Upper lobe of left lung (tissue), 6 donors: ENCODE data around the gene SNX21. TPM values are rescaled to one million over a fixed set of nuclear protein-coding genes. Genes with fewer than 3 reads are reported as not detected.

Experiments
- ATAC-seq, 2 donors: fragments of 200-7000 bp; cut with Tn5 transposase; one replicate each; pipeline ENCODE4 v1.9.1; 2022; ENCODE audit warnings: mild to moderate bottlenecking in 2 of 2, moderate library complexity in 2 of 2; ENCODE audit not compliant: low FRiP score in 2 of 2
- DNase-seq, 2 donors: peaks; one replicate each; pipeline ENCODE4 v3.0.0-alpha.2; 2019 to 2020
- H3K27ac ChIP-seq, 4 donors: fragments of 200-600 bp; sonication (generic); one replicate each; pipeline ENCODE4 v1.5.1; 2016 to 2019
- H3K27me3 ChIP-seq, 4 donors: fragments of 200-600 bp; sonication (generic); one replicate each; pipeline ENCODE4 v1.5.1; 2017 to 2019
- H3K36me3 ChIP-seq, 4 donors: fragments of 200-600 bp; sonication (generic); one replicate each; pipeline ENCODE4 v1.5.1; 2016 to 2019
- H3K4me1 ChIP-seq, 4 donors: fragments of 200-600 bp; sonication (generic); one replicate each; pipeline ENCODE4 v1.5.1; 2018 to 2019
- H3K4me3 ChIP-seq, 4 donors: fragments of 200-600 bp; sonication (generic); one replicate each; pipeline ENCODE4 v1.5.1; 2017 to 2019; ENCODE audit warnings: mild to moderate bottlenecking in 2 of 4, moderate library complexity in 1 of 4
- H3K9me3 ChIP-seq, 4 donors: fragments of 200-600 bp; sonication (generic); one replicate each; pipeline ENCODE4 v1.5.1; 2018 to 2019
- EP300 ChIP-seq, 4 donors: sonication (generic); formaldehyde crosslinking; IDR thresholded peaks; one replicate each; pipeline ENCODE4 v1.5.1; 2017; ENCODE audit warnings: antibody characterized with exemption in 4 of 4, control low read depth in 2 of 4
- POLR2A ChIP-seq, 4 donors: fragments of 450-650 bp; IDR thresholded peaks; one replicate each; pipeline ENCODE4 v1.5.1; 2016 to 2017; ENCODE audit warnings: antibody characterized with exemption in 4 of 4, mild to moderate bottlenecking in 2 of 4
- POLR2AphosphoS5 ChIP-seq, 2 donors: sonication (generic); formaldehyde crosslinking; IDR thresholded peaks; one replicate each; pipeline ENCODE4 v1.5.1; 2017; ENCODE audit warnings: antibody characterized with exemption in 2 of 2
- WGBS, 2 donors: methylation state at CpG; one replicate each; pipeline ENCODE4 v1.1.5; 2017 to 2018; 5-methylcytosine and 5-hydroxymethylcytosine counted together
- total RNA-seq, 6 donors: library from RNA; depleted of rRNA in 4 of 6; stranded (reverse); fragments of >200 nt in 4 of 6; gene quantifications; one replicate each; pipeline versions ENCODE4 v1.1.0 to v1.2.1, GENCODE V29; 2016 to 2021
- TF ChIP-seq, protein P1 (sequence below), 6 experiments: fragments of 450-650 bp in 4 of 6; fragments of 200-600 bp in 2 of 6; sonication (generic) in 2 of 6; IDR thresholded peaks; one replicate each; pipeline ENCODE4 v1.5.1; 2016 to 2019; ENCODE audit warnings: antibody characterized with exemption in 6 of 6
- donor health status: DM: no; HTN: no; CAD: no; lungs with moderate emphysema.
- donor health status: DM: no; HTN: yes; CAD: no; lungs with severe emphysema.

Gene SNX21
- total RNA-seq, 6 donors from 2014 or later: 23.9 to 117 (median 52.9) TPM

- 32 to 50% methylated on average over 6 to 9 of the region's 9 CpGs for WGBS, 2 donors
- Histone ChIP-seq H3K36me3 (no peaks in the 10 kb centered on the region), H3K27ac (peak overlapping the region; percentile 42 to 61 (median 52)), H3K4me1 (peaks cover 7 to 15% (median 13%) of the 10 kb centered on the region in 4 donors), H3K4me3 (no peak overlapping the region), H3K27me3 (peaks cover 0 to 8% (median under 1%) of the 10 kb centered on the region in 4 donors), H3K9me3 (no peaks in the 10 kb centered on the region)
- TF ChIP-seq, protein P1, sequence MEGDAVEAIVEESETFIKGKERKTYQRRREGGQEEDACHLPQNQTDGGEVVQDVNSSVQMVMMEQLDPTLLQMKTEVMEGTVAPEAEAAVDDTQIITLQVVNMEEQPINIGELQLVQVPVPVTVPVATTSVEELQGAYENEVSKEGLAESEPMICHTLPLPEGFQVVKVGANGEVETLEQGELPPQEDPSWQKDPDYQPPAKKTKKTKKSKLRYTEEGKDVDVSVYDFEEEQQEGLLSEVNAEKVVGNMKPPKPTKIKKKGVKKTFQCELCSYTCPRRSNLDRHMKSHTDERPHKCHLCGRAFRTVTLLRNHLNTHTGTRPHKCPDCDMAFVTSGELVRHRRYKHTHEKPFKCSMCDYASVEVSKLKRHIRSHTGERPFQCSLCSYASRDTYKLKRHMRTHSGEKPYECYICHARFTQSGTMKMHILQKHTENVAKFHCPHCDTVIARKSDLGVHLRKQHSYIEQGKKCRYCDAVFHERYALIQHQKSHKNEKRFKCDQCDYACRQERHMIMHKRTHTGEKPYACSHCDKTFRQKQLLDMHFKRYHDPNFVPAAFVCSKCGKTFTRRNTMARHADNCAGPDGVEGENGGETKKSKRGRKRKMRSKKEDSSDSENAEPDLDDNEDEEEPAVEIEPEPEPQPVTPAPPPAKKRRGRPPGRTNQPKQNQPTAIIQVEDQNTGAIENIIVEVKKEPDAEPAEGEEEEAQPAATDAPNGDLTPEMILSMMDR (IDR thresholded peaks at IDR 0.05): no peak
- TF ChIP-seq EP300 (IDR thresholded peaks at IDR 0.05) (peak in 1 of 4 donors; percentile 27), POLR2A (IDR thresholded peaks at IDR 0.05) (no peak), POLR2AphosphoS5 (IDR thresholded peaks at IDR 0.05) (no peak)
- DNase-seq: peak in 1 of 2 donors; percentile 38
- ATAC-seq: peak; percentile 57 to 76
Measured at GRCh38 chr20:45817376-45818194, 16.0 kb upstream of the SNX21 start.

GRCh38 chr20:45818239-45818638 lies 15.4 kb upstream of the SNX21 start:
- no peak for TF ChIP-seq POLR2AphosphoS5 (IDR thresholded peaks at IDR 0.05)
- no peak for TF ChIP-seq POLR2A (IDR thresholded peaks at IDR 0.05)
- TF ChIP-seq, protein P1 (IDR thresholded peaks at IDR 0.05): no peak
- TF ChIP-seq EP300 (IDR thresholded peaks at IDR 0.05): no peak
- H3K27ac ChIP-seq: peak overlapping the region in 3 of 4 donors; percentile 3 to 53 (median 19)
- no peaks in the 10 kb centered on the region for H3K36me3 ChIP-seq
- DNase-seq (no peak), ATAC-seq (no peak)
- peaks cover 0 to 14% (median 4%) of the 10 kb centered on the region in 4 donors for H3K27me3 ChIP-seq
- WGBS, 2 donors: 70 to 77% methylated on average over 3 of the region's 3 CpGs
- H3K4me1 ChIP-seq: peaks cover under 1 to 15% (median 14%) of the 10 kb centered on the region in 4 donors
- H3K9me3 ChIP-seq: no peaks in the 10 kb centered on the region
- no peak overlapping the region for H3K4me3 ChIP-seq

DNA sequence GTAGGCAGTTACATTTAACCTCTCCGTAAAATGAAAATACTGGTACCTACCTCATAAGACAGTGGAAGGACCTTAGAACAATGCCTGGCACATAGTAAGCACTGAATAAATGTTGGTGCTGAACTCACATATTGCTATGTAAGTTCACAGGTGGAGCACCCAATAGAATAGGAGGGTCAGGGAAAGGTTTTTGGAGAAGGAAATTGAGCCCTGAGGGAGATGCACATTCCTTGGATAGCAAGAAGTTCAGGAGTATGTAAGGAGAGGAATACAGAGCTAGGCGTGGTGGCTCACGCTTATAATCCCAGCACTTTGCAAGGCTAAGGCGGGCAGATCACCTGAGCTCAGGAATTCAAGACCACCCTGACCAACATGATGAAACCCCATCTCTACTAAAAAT lies 14.1 kb upstream of the SNX21 start:
- no peaks in the 10 kb centered on the region for H3K36me3 ChIP-seq
- H3K4me3 ChIP-seq: no peak overlapping the region
- no peak overlapping the region for H3K27ac ChIP-seq
- peaks cover 0 to 23% (median 10%) of the 10 kb centered on the region in 4 donors for H3K27me3 ChIP-seq
- 96 to 100% methylated on average over 4 of the region's 4 CpGs for WGBS, 2 donors
- H3K4me1 ChIP-seq: peaks cover 7 to 25% (median 22%) of the 10 kb centered on the region in 4 donors
- TF ChIP-seq POLR2AphosphoS5 (IDR thresholded peaks at IDR 0.05) (no peak), POLR2A (IDR thresholded peaks at IDR 0.05) (no peak), EP300 (IDR thresholded peaks at IDR 0.05) (no peak)
- TF ChIP-seq, protein P1 (IDR thresholded peaks at IDR 0.05): no peak
- no peak for ATAC-seq
- H3K9me3 ChIP-seq: no peaks in the 10 kb centered on the region
- DNase-seq: no peak

- TF ChIP-seq POLR2A (IDR thresholded peaks at IDR 0.05) (no peak), POLR2AphosphoS5 (IDR thresholded peaks at IDR 0.05) (no peak), EP300 (IDR thresholded peaks at IDR 0.05) (no peak)
- TF ChIP-seq, protein P1 (IDR thresholded peaks at IDR 0.05): no peak
- no peaks in the 10 kb centered on the region for H3K36me3 ChIP-seq
- peaks cover 12 to 33% (median 25%) of the 10 kb centered on the region in 4 donors for H3K4me1 ChIP-seq
- DNase-seq: no peak
- peaks cover 0 to 23% (median 10%) of the 10 kb centered on the region in 4 donors for H3K27me3 ChIP-seq
- no peak overlapping the region for H3K4me3 ChIP-seq
- no peak for ATAC-seq
- WGBS, 2 donors: 72 to 78% methylated on average over 2 of the region's 2 CpGs
- H3K27ac ChIP-seq: no peak overlapping the region
- no peaks in the 10 kb centered on the region for H3K9me3 ChIP-seq
Measured at GRCh38 chr20:45821947-45822346, 11.7 kb upstream of the SNX21 start.
